HG02943 (cell line): ENCODE results near the gene PRPSAP2.
"Not testable (repeated sequence)": the region's sequence is repeated elsewhere in the genome, so short reads cannot be mapped to it uniquely, and the experiment has no call there.

Source experiments
- ATAC-seq: cut with Tn5 transposase; IDR thresholded peaks from one replicate; pipeline ENCODE4 v1.9.1; 2021; ENCODE audit warnings: mild to moderate bottlenecking, low read depth, moderate library complexity; ENCODE audit not compliant: unreplicated experiment

Gene PRPSAP2

GRCh38 chr17:18857864-18858566 lies at the start of gene PRPSAP2:
Gene PRPSAP2 (plus strand): TSS chr17:18858131. CDS start chr17:18865834, 7,703 bp downstream.
- ATAC-seq = peak; percentile 45

- ATAC-seq = not testable (repeated sequence)
Measured at GRCh38 chr17:18815924-18816323, 42.0 kb upstream of the PRPSAP2 start.

- ATAC-seq = not testable (repeated sequence)
Measured at GRCh38 chr17:18816489-18817371, 41.2 kb upstream of the PRPSAP2 start.

- not testable (repeated sequence) for ATAC-seq
Measured at GRCh38 chr17:18821430-18821829, 36.5 kb upstream of the PRPSAP2 start.

- not testable (repeated sequence) for ATAC-seq
Measured at GRCh38 chr17:18827613-18828012, 30.3 kb upstream of the PRPSAP2 start.

- no peak for ATAC-seq
Measured at GRCh38 chr17:18848501-18848900, 9.4 kb upstream of the PRPSAP2 start.

- no peak for ATAC-seq
Measured at GRCh38 chr17:18850679-18851078, 7.3 kb upstream of the PRPSAP2 start.

GRCh38 chr17:18851201-18851600 lies 6.7 kb upstream of the PRPSAP2 start:
- ATAC-seq = no peak

- ATAC-seq = no peak
Measured at GRCh38 chr17:18854956-18855355, 3.0 kb upstream of the PRPSAP2 start.

GRCh38 chr17:18855831-18856569 lies 1.9 kb upstream of the PRPSAP2 start:
- ATAC-seq = peak; percentile 59

- ATAC-seq = no peak
Measured at GRCh38 chr17:18856570-18856915, 1.4 kb upstream of the PRPSAP2 start.

- no peak for ATAC-seq
Measured at GRCh38 chr17:18858567-18859245, 775 bp downstream of the PRPSAP2 start.

GRCh38 chr17:18859256-18859655 lies 1.3 kb downstream of the PRPSAP2 start:
- no peak for ATAC-seq

GRCh38 chr17:18860161-18860972 lies 2.4 kb downstream of the PRPSAP2 start:
- ATAC-seq = no peak

GRCh38 chr17:18862011-18862410 lies 4.1 kb downstream of the PRPSAP2 start:
- ATAC-seq = no peak

- not testable (repeated sequence) for ATAC-seq
Measured at GRCh38 chr17:18864996-18865395, 7.1 kb downstream of the PRPSAP2 start.

GRCh38 chr17:18866866-18867813 lies 9.2 kb downstream of the PRPSAP2 start:
- ATAC-seq = no peak

- ATAC-seq = no peak
Measured at GRCh38 chr17:18877104-18877645, 19.2 kb downstream of the PRPSAP2 start.
